Rectal smooth muscle tissue (tissue), 1 donor: ENCODE data around the gene ADAMTS12.

ENCODE experiments used
- H3K27ac ChIP-seq: one replicate; pipeline ENCODE4 v1.7.0; 2013; ENCODE audit warnings: low read depth, low read length, inconsistent platforms
- H3K27me3 ChIP-seq: one replicate; pipeline ENCODE4 v1.7.0; 2013; ENCODE audit warnings: low read length; ENCODE audit not compliant: control insufficient read depth, insufficient read depth
- H3K36me3 ChIP-seq: one replicate; pipeline ENCODE4 v1.7.0; 2013; ENCODE audit warnings: low read length; ENCODE audit not compliant: control insufficient read depth, insufficient read depth
- H3K4me1 ChIP-seq: one replicate; pipeline ENCODE4 v1.7.0; 2013; ENCODE audit warnings: low read length; ENCODE audit not compliant: control insufficient read depth, insufficient read depth
- H3K4me3 ChIP-seq: one replicate; pipeline ENCODE4 v1.7.0; 2013; ENCODE audit warnings: low read length
- H3K9ac ChIP-seq: one replicate; pipeline ENCODE4 v1.7.0; 2013; ENCODE audit warnings: low read length

The ADAMTS12 gene

GRCh38 chr5:33701951-33702350 lies 189.8 kb downstream of the ADAMTS12 start:
- Histone ChIP-seq H3K9ac (no peak overlapping the region), H3K36me3 (no peaks in the 10 kb centered on the region), H3K4me1 (no peaks in the 10 kb centered on the region), H3K27ac (no peak overlapping the region), H3K4me3 (no peak overlapping the region), H3K27me3 (no peaks in the 10 kb centered on the region)

- H3K4me3 ChIP-seq = no peak overlapping the region
- no peak overlapping the region for H3K27ac ChIP-seq
- no peak overlapping the region for H3K9ac ChIP-seq
- no peaks in the 10 kb centered on the region for H3K36me3 ChIP-seq
- no peaks in the 10 kb centered on the region for H3K4me1 ChIP-seq
- no peaks in the 10 kb centered on the region for H3K27me3 ChIP-seq
Observed at GRCh38 chr5:33701251-33701650, 190.5 kb downstream of the ADAMTS12 start.

GRCh38 chr5:33696411-33696810 lies 195.4 kb downstream of the ADAMTS12 start:
- no peak overlapping the region for H3K9ac ChIP-seq
- H3K4me1 ChIP-seq = no peaks in the 10 kb centered on the region
- no peak overlapping the region for H3K27ac ChIP-seq
- H3K4me3 ChIP-seq = no peak overlapping the region
- H3K36me3 ChIP-seq = no peaks in the 10 kb centered on the region
- no peaks in the 10 kb centered on the region for H3K27me3 ChIP-seq

GRCh38 chr5:33692980-33693379 lies 198.8 kb downstream of the ADAMTS12 start:
- Histone ChIP-seq H3K36me3 (no peaks in the 10 kb centered on the region), H3K9ac (no peak overlapping the region), H3K4me1 (no peaks in the 10 kb centered on the region), H3K27ac (no peak overlapping the region), H3K27me3 (no peaks in the 10 kb centered on the region), H3K4me3 (no peak overlapping the region)

GRCh38 chr5:33691856-33692255 lies 199.9 kb downstream of the ADAMTS12 start:
- Histone ChIP-seq H3K4me3 (no peak overlapping the region), H3K27ac (no peak overlapping the region), H3K36me3 (no peaks in the 10 kb centered on the region), H3K9ac (no peak overlapping the region), H3K4me1 (no peaks in the 10 kb centered on the region), H3K27me3 (no peaks in the 10 kb centered on the region)

- H3K9ac ChIP-seq = no peak overlapping the region
- H3K4me1 ChIP-seq = no peaks in the 10 kb centered on the region
- H3K4me3 ChIP-seq = no peak overlapping the region
- no peak overlapping the region for H3K27ac ChIP-seq
- H3K27me3 ChIP-seq = no peaks in the 10 kb centered on the region
- H3K36me3 ChIP-seq = no peaks in the 10 kb centered on the region
Observed at GRCh38 chr5:33690374-33691135, 201.2 kb downstream of the ADAMTS12 start.

GRCh38 chr5:33688526-33688925 lies 203.3 kb downstream of the ADAMTS12 start:
- Histone ChIP-seq H3K27ac (no peak overlapping the region), H3K4me3 (no peak overlapping the region), H3K9ac (no peak overlapping the region), H3K36me3 (no peaks in the 10 kb centered on the region), H3K4me1 (no peaks in the 10 kb centered on the region), H3K27me3 (no peaks in the 10 kb centered on the region)

GRCh38 chr5:33688066-33688465 lies 203.7 kb downstream of the ADAMTS12 start:
- H3K4me1 ChIP-seq = no peaks in the 10 kb centered on the region
- no peak overlapping the region for H3K27ac ChIP-seq
- no peak overlapping the region for H3K9ac ChIP-seq
- no peaks in the 10 kb centered on the region for H3K27me3 ChIP-seq
- H3K4me3 ChIP-seq = no peak overlapping the region
- H3K36me3 ChIP-seq = no peaks in the 10 kb centered on the region

- Histone ChIP-seq H3K27ac (no peak overlapping the region), H3K4me1 (no peaks in the 10 kb centered on the region), H3K9ac (no peak overlapping the region), H3K36me3 (no peaks in the 10 kb centered on the region), H3K27me3 (no peaks in the 10 kb centered on the region), H3K4me3 (no peak overlapping the region)
Observed at GRCh38 chr5:33685873-33686755, 205.7 kb downstream of the ADAMTS12 start.

- no peaks in the 10 kb centered on the region for H3K36me3 ChIP-seq
- H3K4me1 ChIP-seq = no peaks in the 10 kb centered on the region
- no peaks in the 10 kb centered on the region for H3K27me3 ChIP-seq
- no peak overlapping the region for H3K9ac ChIP-seq
- H3K27ac ChIP-seq = no peak overlapping the region
- H3K4me3 ChIP-seq = no peak overlapping the region
Observed at GRCh38 chr5:33684496-33685159, 207.2 kb downstream of the ADAMTS12 start.

GRCh38 chr5:33679791-33680190 lies 212.0 kb downstream of the ADAMTS12 start:
- Histone ChIP-seq H3K27ac (no peak overlapping the region), H3K27me3 (no peaks in the 10 kb centered on the region), H3K9ac (no peak overlapping the region), H3K4me1 (no peaks in the 10 kb centered on the region), H3K36me3 (no peaks in the 10 kb centered on the region), H3K4me3 (no peak overlapping the region)

- Histone ChIP-seq H3K9ac (no peak overlapping the region), H3K27me3 (no peaks in the 10 kb centered on the region), H3K4me3 (no peak overlapping the region), H3K36me3 (no peaks in the 10 kb centered on the region), H3K27ac (no peak overlapping the region), H3K4me1 (no peaks in the 10 kb centered on the region)
Observed at GRCh38 chr5:33675958-33676464, 215.8 kb downstream of the ADAMTS12 start.
